ENCODE results near the gene KIAA1217. TPM values are rescaled to one million over a fixed set of nuclear protein-coding genes. Genes with fewer than 3 reads are reported as not detected.

Gene KIAA1217
- total RNA-seq, 1 donor from 2014 or later: 54.3 TPM

- no peak for DNase-seq (ENCODE audit: extremely low spot score in 2 of 2)
- Histone ChIP-seq H3K36me3 (no peaks in the 10 kb centered on the region), H3K9me3 (no peaks in the 10 kb centered on the region), H3K27me3 (no peaks in the 10 kb centered on the region), H3K27ac (no peak overlapping the region), H3K4me3 (no peak overlapping the region), H3K4me1 (peaks cover 8% of the 10 kb centered on the region)
- TF ChIP-seq POLR2A (IDR thresholded peaks at IDR 0.05) (no peak), POLR2AphosphoS5 (IDR thresholded peaks at IDR 0.05; ENCODE audit: insufficient read depth in 1 of 2, low read depth in 1 of 2) (no peak), CTCF (IDR thresholded peaks at IDR 0.05) (no peak)
- intact Hi-C loops (cut with DNase I): loop anchor here (10.0 kb wide), 1 partner anchor 145 kb away; no protein-coding TSS in a partner anchor
Measured at GRCh38 chr10:24219963-24220362, 11.0 kb downstream of the KIAA1217 start.

- intact Hi-C loops (cut with DNase I): no loop called here
- Histone ChIP-seq H3K27ac (no peak overlapping the region), H3K4me3 (no peak overlapping the region), H3K27me3 (no peaks in the 10 kb centered on the region), H3K4me1 (no peaks in the 10 kb centered on the region), H3K36me3 (no peaks in the 10 kb centered on the region), H3K9me3 (no peaks in the 10 kb centered on the region)
- no peak for DNase-seq (ENCODE audit: extremely low spot score in 2 of 2)
- TF ChIP-seq POLR2AphosphoS5 (IDR thresholded peaks at IDR 0.05; ENCODE audit: insufficient read depth in 1 of 2, low read depth in 1 of 2) (no peak), CTCF (IDR thresholded peaks at IDR 0.05) (no peak), POLR2A (IDR thresholded peaks at IDR 0.05) (no peak)
Measured at GRCh38 chr10:24223341-24223740, 14.4 kb downstream of the KIAA1217 start.

GRCh38 chr10:24223953-24224352 is 15.0 kb downstream of the KIAA1217 start:
- Histone ChIP-seq H3K4me1 (no peaks in the 10 kb centered on the region), H3K4me3 (no peak overlapping the region), H3K9me3 (no peaks in the 10 kb centered on the region), H3K36me3 (no peaks in the 10 kb centered on the region), H3K27ac (no peak overlapping the region), H3K27me3 (no peaks in the 10 kb centered on the region)
- no peak for DNase-seq (ENCODE audit: extremely low spot score in 2 of 2)
- intact Hi-C loops (cut with DNase I): no loop called here
- TF ChIP-seq POLR2A (IDR thresholded peaks at IDR 0.05) (no peak), POLR2AphosphoS5 (IDR thresholded peaks at IDR 0.05; ENCODE audit: insufficient read depth in 1 of 2, low read depth in 1 of 2) (no peak), CTCF (IDR thresholded peaks at IDR 0.05) (no peak)

GRCh38 chr10:24228642-24229041 is 19.7 kb downstream of the KIAA1217 start:
- intact Hi-C loops (cut with DNase I): no loop called here
- TF ChIP-seq CTCF (IDR thresholded peaks at IDR 0.05) (no peak), POLR2AphosphoS5 (IDR thresholded peaks at IDR 0.05; ENCODE audit: insufficient read depth in 1 of 2, low read depth in 1 of 2) (no peak), POLR2A (IDR thresholded peaks at IDR 0.05) (no peak)
- no peak overlapping the region for H3K4me3 ChIP-seq
- H3K27me3 ChIP-seq: no peaks in the 10 kb centered on the region
- H3K36me3 ChIP-seq: no peaks in the 10 kb centered on the region
- H3K27ac ChIP-seq: no peak overlapping the region
- no peaks in the 10 kb centered on the region for H3K9me3 ChIP-seq
- DNase-seq (ENCODE audit: extremely low spot score in 2 of 2): no peak
- H3K4me1 ChIP-seq: no peaks in the 10 kb centered on the region

- DNase-seq (ENCODE audit: extremely low spot score in 2 of 2): no peak
- no peak overlapping the region for H3K4me3 ChIP-seq
- no peaks in the 10 kb centered on the region for H3K36me3 ChIP-seq
- no peaks in the 10 kb centered on the region for H3K9me3 ChIP-seq
- no peaks in the 10 kb centered on the region for H3K4me1 ChIP-seq
- no peak overlapping the region for H3K27ac ChIP-seq
- intact Hi-C loops (cut with DNase I): no loop called here
- no peaks in the 10 kb centered on the region for H3K27me3 ChIP-seq
- TF ChIP-seq POLR2AphosphoS5 (IDR thresholded peaks at IDR 0.05; ENCODE audit: insufficient read depth in 1 of 2, low read depth in 1 of 2) (no peak), POLR2A (IDR thresholded peaks at IDR 0.05) (no peak), CTCF (IDR thresholded peaks at IDR 0.05) (no peak)
Measured at GRCh38 chr10:24229909-24230308, 21.0 kb downstream of the KIAA1217 start.
